K562 (cell line): ENCODE results near the gene EEF2K. TPM values are rescaled to one million over a fixed set of nuclear protein-coding genes. Genes with fewer than 3 reads are reported as not detected.

Experiments used
- C11orf30 ChIP-seq: fragments of 450-650 bp; IDR thresholded peaks from 2 replicates; pipeline ENCODE4 v1.6.1; 2016; ENCODE audit warnings: low read depth, mild to moderate bottlenecking
- CREB1 ChIP-seq, 2 experiments: sonication (generic) in 1 of 2; formaldehyde crosslinking in 1 of 2; IDR thresholded peaks; 2 replicates each; pipeline versions ENCODE4 v1.6.1 to v1.8.0; 2012 to 2022; ENCODE audit warnings: inconsistent platforms in 1 of 2, mild to moderate bottlenecking in 1 of 2, missing genetic modification reagents in 1 of 2, moderate library complexity in 1 of 2
- FOXM1 ChIP-seq, 2 experiments: fragments of 450-650 bp in 1 of 2; sonication (generic) in 1 of 2; formaldehyde crosslinking in 1 of 2; IDR thresholded peaks; 2 replicates each; pipeline versions ENCODE4 v1.6.1 to v1.9.0; 2017 to 2022; ENCODE audit warnings: low read depth in 2 of 2, mild to moderate bottlenecking in 2 of 2, missing genetic modification reagents in 1 of 2, moderate library complexity in 1 of 2
- HOXB6 ChIP-seq: fragments of 250-450 bp; sonication (Bioruptor Pico); IDR thresholded peaks from 2 replicates; pipeline ENCODE4 v1.5.1; 2022; ENCODE audit warnings: mild to moderate bottlenecking, borderline replicate concordance
- NFE2L1 ChIP-seq: fragments of 450-650 bp; IDR thresholded peaks from 2 replicates; pipeline ENCODE4 v1.6.1; 2016; ENCODE audit warnings: missing genetic modification characterization, low read depth, mild to moderate bottlenecking, missing compliant biosample characterization, moderate library complexity, borderline replicate concordance
- NR2F6 ChIP-seq: fragments of 450-650 bp; formaldehyde crosslinking; IDR thresholded peaks from 2 replicates; pipeline ENCODE4 v1.4.0; 2020; ENCODE audit warnings: mild to moderate bottlenecking
- POLR2B ChIP-seq: fragments of 450-650 bp; IDR thresholded peaks from 2 replicates; pipeline ENCODE4 v1.6.1; 2018; ENCODE audit warnings: low read depth; ENCODE audit not compliant: partially characterized antibody
- SAFB2 ChIP-seq: fragments of 200-400 bp; formaldehyde crosslinking; IDR thresholded peaks from 2 replicates; pipeline ENCODE4 v1.6.1; 2018; ENCODE audit warnings: borderline replicate concordance, low read length, low read depth, moderate library complexity; ENCODE audit not compliant: severe bottlenecking
- SPI1 ChIP-seq: IDR thresholded peaks from 2 replicates; pipeline ENCODE4 v1.6.1; 2011; ENCODE audit warnings: low read depth, low read length, control low read depth, borderline replicate concordance
- TAL1 ChIP-seq: fragments of 450-650 bp; IDR thresholded peaks from 2 replicates; pipeline ENCODE4 v1.6.1; 2016; ENCODE audit warnings: mild to moderate bottlenecking
- TFAM ChIP-seq: fragments of 250-450 bp; sonication (Bioruptor Pico); conservative IDR thresholded peaks from 2 replicates; pipeline ENCODE4 v1.5.0; 2021; ENCODE audit warnings: mild to moderate bottlenecking, moderate library complexity
- U2AF2 ChIP-seq: fragments of 200-400 bp; formaldehyde crosslinking; optimal IDR thresholded peaks from 2 replicates; pipeline ENCODE3; 2017; ENCODE audit warnings: low read depth, mild to moderate bottlenecking, low read length
- ZNF165 ChIP-seq: fragments of 250-450 bp; sonication (Bioruptor Pico); IDR thresholded peaks from 2 replicates; pipeline ENCODE4 v1.4.0; 2020; ENCODE audit warnings: borderline replicate concordance
- ZNF644 ChIP-seq: fragments of 200-800 bp; sonication (Bioruptor generic); IDR thresholded peaks from 2 replicates; pipeline ENCODE4 v1.6.1; 2016; ENCODE audit warnings: low read depth, missing genetic modification characterization, missing compliant biosample characterization
- ZNF785 ChIP-seq: fragments of 250-450 bp; sonication (Bioruptor Pico); IDR thresholded peaks from 2 replicates; pipeline ENCODE4 v1.4.0; 2020; ENCODE audit warnings: mild to moderate bottlenecking
- polyA plus RNA-seq, 8 experiments: library from polyadenylated mRNA; depleted of rRNA in 4 of 8; stranded (reverse) in 5 of 8; unstranded in 3 of 8; fragments of >200 nt; fragmentation: Nextera tagmentation in 2 of 8; fragmentation: Illumina TruSeq in 1 of 8; extraction: Ambion mirVana in 2 of 8; extraction: Trizol in 1 of 8; gene quantifications; 2 replicates each; pipeline versions ENCODE4 v1.2.1 to v1.2.3, GENCODE V29; 2011 to 2014; ENCODE audit warnings: inconsistent platforms in 1 of 8, missing spikeins in 1 of 8
- total RNA-seq, 7 experiments: library from RNA; depleted of rRNA in 6 of 7; stranded (reverse); fragments of >200 nt in 6 of 7; fragmentation: Illumina TruSeq in 2 of 7; extraction: Trizol in 2 of 7; gene quantifications; 2 replicates each; pipeline versions ENCODE4 v1.2.1 to v1.2.3, GENCODE V29; 2011 to 2021; ENCODE audit warnings: low replicate concordance in 1 of 7
- TF ChIP-seq, protein P1 (sequence below): IDR thresholded peaks from 2 replicates; pipeline ENCODE4 v1.6.1; 2011; ENCODE audit warnings: borderline replicate concordance, low read depth, mild to moderate bottlenecking, moderate library complexity, low read length; ENCODE audit not compliant: insufficient read depth, poor library complexity, severe bottlenecking
- TF ChIP-seq, protein P2 (sequence below): fragments of 450-650 bp; formaldehyde crosslinking; conservative IDR thresholded peaks from 2 replicates; pipeline ENCODE4 v1.4.0; 2022; ENCODE audit warnings: mild to moderate bottlenecking, missing genetic modification characterization
- TF ChIP-seq, protein P3 (sequence below): sonication (generic); formaldehyde crosslinking; IDR thresholded peaks from 2 replicates; pipeline ENCODE4 v1.8.0; 2023; ENCODE audit warnings: missing genetic modification reagents, mild to moderate bottlenecking, borderline replicate concordance

EEF2K gene
- total and polyA plus RNA-seq, 9 of the 15 experiments (the other 6 are each of a cell fraction or from before 2014, with no cell fraction given) = 3.0 to 35.2 (median 12.2) TPM

DNA sequence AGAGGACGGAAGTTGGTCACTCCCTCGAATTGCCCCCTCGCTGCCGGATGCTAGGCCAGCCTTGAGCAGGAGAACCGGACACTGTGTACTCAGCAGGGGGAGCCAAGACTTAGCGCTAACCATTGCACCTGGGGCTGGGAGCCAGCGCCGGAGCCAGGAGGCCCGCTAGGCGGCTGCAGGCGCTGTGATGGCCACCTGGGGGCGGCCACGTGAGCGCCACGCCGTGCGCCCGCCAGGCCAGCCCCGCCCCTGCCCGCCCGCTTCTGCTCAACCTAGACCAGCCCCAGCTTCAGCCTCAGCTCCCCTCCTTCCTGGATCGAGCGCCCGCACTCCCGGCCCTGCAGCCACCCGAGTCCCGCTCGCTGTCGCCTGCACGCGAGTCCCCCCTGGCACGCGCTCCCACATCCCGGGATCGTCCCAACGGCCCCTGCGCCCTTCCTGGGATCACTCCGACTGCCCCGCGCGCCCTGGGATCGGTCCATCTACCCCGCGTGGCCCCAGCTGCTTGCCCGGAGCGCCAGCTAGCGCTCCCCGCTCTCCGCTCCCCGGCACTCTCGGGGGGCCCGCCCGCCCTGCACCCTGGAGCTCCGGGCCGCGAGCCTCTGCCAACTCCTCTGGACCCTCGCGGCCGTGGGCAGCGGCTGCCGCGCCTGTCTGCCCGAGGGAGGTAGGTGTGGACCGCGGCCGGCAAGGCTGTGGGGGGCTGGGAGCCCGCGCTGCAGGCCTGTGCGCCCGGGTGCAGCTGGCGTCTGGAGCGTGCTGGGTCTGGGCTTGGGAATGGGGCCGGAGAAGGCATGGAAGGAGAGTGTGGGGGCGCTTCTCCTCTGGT, at the start of gene EEF2K (continued):
- TF ChIP-seq, protein P1, sequence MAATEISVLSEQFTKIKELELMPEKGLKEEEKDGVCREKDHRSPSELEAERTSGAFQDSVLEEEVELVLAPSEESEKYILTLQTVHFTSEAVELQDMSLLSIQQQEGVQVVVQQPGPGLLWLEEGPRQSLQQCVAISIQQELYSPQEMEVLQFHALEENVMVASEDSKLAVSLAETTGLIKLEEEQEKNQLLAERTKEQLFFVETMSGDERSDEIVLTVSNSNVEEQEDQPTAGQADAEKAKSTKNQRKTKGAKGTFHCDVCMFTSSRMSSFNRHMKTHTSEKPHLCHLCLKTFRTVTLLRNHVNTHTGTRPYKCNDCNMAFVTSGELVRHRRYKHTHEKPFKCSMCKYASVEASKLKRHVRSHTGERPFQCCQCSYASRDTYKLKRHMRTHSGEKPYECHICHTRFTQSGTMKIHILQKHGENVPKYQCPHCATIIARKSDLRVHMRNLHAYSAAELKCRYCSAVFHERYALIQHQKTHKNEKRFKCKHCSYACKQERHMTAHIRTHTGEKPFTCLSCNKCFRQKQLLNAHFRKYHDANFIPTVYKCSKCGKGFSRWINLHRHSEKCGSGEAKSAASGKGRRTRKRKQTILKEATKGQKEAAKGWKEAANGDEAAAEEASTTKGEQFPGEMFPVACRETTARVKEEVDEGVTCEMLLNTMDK = peak; percentile 99
- TF ChIP-seq CREB1 (IDR thresholded peaks at IDR 0.05) (peak; percentile 61), CREB1 (CRISPR knock-in tag; IDR thresholded peaks at IDR 0.05) (peak; percentile 79), HOXB6 (no peak), SAFB2 (no peak), C11orf30 (no peak; the same call in 1 of the 2 replicates), TFAM (no peak), SPI1 (no peak; the same call in 1 of the 2 replicates), NR2F6 (CRISPR knock-in tag) (no peak), U2AF2 (no peak), POLR2B (no peak), TAL1 (no peak), ZNF785 (no peak), ZNF644 (no peak; the same call in 1 of the 2 replicates), ZNF165 (CRISPR knock-in tag) (no peak), NFE2L1 (tag) (no peak), FOXM1 (IDR thresholded peaks at IDR 0.05; ENCODE audit: low read depth) (no peak), FOXM1 (CRISPR knock-in tag; IDR thresholded peaks at IDR 0.05; ENCODE audit: low read depth) (no peak; the same call in 1 of the 2 replicates)
- TF ChIP-seq, protein P2, sequence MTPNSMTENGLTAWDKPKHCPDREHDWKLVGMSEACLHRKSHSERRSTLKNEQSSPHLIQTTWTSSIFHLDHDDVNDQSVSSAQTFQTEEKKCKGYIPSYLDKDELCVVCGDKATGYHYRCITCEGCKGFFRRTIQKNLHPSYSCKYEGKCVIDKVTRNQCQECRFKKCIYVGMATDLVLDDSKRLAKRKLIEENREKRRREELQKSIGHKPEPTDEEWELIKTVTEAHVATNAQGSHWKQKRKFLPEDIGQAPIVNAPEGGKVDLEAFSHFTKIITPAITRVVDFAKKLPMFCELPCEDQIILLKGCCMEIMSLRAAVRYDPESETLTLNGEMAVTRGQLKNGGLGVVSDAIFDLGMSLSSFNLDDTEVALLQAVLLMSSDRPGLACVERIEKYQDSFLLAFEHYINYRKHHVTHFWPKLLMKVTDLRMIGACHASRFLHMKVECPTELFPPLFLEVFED = no peak
- TF ChIP-seq, protein P3, sequence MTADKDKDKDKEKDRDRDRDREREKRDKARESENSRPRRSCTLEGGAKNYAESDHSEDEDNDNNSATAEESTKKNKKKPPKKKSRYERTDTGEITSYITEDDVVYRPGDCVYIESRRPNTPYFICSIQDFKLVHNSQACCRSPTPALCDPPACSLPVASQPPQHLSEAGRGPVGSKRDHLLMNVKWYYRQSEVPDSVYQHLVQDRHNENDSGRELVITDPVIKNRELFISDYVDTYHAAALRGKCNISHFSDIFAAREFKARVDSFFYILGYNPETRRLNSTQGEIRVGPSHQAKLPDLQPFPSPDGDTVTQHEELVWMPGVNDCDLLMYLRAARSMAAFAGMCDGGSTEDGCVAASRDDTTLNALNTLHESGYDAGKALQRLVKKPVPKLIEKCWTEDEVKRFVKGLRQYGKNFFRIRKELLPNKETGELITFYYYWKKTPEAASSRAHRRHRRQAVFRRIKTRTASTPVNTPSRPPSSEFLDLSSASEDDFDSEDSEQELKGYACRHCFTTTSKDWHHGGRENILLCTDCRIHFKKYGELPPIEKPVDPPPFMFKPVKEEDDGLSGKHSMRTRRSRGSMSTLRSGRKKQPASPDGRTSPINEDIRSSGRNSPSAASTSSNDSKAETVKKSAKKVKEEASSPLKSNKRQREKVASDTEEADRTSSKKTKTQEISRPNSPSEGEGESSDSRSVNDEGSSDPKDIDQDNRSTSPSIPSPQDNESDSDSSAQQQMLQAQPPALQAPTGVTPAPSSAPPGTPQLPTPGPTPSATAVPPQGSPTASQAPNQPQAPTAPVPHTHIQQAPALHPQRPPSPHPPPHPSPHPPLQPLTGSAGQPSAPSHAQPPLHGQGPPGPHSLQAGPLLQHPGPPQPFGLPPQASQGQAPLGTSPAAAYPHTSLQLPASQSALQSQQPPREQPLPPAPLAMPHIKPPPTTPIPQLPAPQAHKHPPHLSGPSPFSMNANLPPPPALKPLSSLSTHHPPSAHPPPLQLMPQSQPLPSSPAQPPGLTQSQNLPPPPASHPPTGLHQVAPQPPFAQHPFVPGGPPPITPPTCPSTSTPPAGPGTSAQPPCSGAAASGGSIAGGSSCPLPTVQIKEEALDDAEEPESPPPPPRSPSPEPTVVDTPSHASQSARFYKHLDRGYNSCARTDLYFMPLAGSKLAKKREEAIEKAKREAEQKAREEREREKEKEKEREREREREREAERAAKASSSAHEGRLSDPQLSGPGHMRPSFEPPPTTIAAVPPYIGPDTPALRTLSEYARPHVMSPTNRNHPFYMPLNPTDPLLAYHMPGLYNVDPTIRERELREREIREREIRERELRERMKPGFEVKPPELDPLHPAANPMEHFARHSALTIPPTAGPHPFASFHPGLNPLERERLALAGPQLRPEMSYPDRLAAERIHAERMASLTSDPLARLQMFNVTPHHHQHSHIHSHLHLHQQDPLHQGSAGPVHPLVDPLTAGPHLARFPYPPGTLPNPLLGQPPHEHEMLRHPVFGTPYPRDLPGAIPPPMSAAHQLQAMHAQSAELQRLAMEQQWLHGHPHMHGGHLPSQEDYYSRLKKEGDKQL (CRISPR knock-in tag) = no peak
